ENCODE results near the gene CLCN7. TPM values are rescaled to one million over a fixed set of nuclear protein-coding genes. Genes with fewer than 3 reads are reported as not detected.
A peak's percentile ranks its signal among the peaks of the same experiment; 100 is the strongest.

Gene CLCN7
- total and polyA plus RNA-seq, 11 donors = 30.3 to 70.8 (median 33.6) TPM

- TF ChIP-seq POLR2A (IDR thresholded peaks at IDR 0.05) (no peak), CTCF (IDR thresholded peaks at IDR 0.05) (no peak)
- Histone ChIP-seq H3K4me3 (no peak overlapping the region), H3K27ac (peak overlapping the region; percentile 78 to 96 (median 86)), H3K4me1 (peaks cover 6 to 44% (median 24%) of the 10 kb centered on the region in 12 donors), H3K27me3 (no peaks in the 10 kb centered on the region), H3K36me3 (peaks cover 0 to 36% (median 10%) of the 10 kb centered on the region in 9 donors), H3K9me3 (peaks cover 0 to 15% (median 3%) of the 10 kb centered on the region in 12 donors)
- WGBS, 4 donors = 60 to 74% (median 65%) methylated on average over 10 of the region's 10 CpGs
- peak in 2 of 4 donors; percentile 5 to 33 for ATAC-seq
- no peak for DNase-seq
- intact Hi-C loops (cut with DNase I) = no loop called here
Measured at GRCh38 chr16:1510272-1510671, 35.4 kb upstream of the CLCN7 start.

GRCh38 chr16:1509307-1510221, 34.7 kb upstream of the CLCN7 start:
- ATAC-seq (peak; percentile 88 to 93 (median 92)), DNase-seq (peak; percentile 72 to 88 (median 84))
- peaks cover 6 to 44% (median 24%) of the 10 kb centered on the region in 12 donors for H3K4me1 ChIP-seq
- peak overlapping the region; percentile 78 to 96 (median 86) for H3K27ac ChIP-seq
- TF ChIP-seq CTCF (IDR thresholded peaks at IDR 0.05) (no peak), POLR2A (IDR thresholded peaks at IDR 0.05) (peak; percentile 13 to 40)
- H3K27me3 ChIP-seq = no peaks in the 10 kb centered on the region
- intact Hi-C loops (cut with DNase I) = no loop called here
- H3K36me3 ChIP-seq = peaks cover 0 to 36% (median 10%) of the 10 kb centered on the region in 9 donors
- WGBS, 4 donors = 37 to 55% (median 44%) methylated on average over 26 to 44 of the region's 44 CpGs
- peak overlapping the region in 2 of 12 donors; percentile 3 to 11 for H3K4me3 ChIP-seq
- peaks cover 0 to 8% (median 2%) of the 10 kb centered on the region in 12 donors for H3K9me3 ChIP-seq

DNA sequence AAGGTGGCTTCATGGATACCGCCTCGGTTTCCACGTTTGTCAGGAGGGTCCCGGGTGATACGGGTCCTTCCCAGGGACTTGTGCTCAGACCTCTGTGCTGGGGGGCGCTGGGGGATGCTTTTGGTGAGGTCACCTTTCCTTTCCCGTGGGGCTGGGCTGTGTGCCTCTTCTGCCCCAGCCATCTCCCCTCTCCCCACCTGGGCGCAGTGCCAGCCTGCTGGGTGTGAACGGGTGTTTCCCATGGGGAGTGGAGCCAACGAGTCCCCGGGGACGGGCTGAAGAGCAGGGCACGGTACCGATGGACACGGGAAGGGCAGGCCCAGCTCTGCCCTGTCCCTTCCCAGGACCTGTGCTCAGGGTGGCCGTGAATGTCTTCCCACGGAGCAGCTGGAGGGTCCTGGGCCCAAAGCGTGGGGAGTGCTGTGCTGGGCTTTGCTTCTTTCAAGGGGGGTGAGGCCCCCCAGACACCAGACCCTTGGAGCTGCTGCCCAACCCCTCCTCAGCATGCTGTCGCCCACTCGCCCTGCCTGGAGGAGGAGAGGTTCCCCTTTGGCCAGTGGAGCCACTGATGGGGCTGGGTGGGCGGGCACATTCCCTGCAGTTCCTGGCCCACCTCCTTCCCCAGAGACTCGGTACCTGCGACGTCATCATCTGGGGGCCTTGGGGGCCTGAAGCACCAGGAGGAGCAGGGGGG, 33.8 kb upstream of the CLCN7 start:
- Histone ChIP-seq H3K4me1 (peaks cover 6 to 44% (median 24%) of the 10 kb centered on the region in 12 donors), H3K27ac (peak overlapping the region; percentile 78 to 96 (median 86)), H3K9me3 (no peaks in the 10 kb centered on the region), H3K27me3 (no peaks in the 10 kb centered on the region), H3K36me3 (peaks cover 0 to 39% (median 16%) of the 10 kb centered on the region in 9 donors), H3K4me3 (no peak overlapping the region)
- ATAC-seq = no peak
- WGBS, 4 donors = 64 to 78% (median 74%) methylated on average over 14 to 24 of the region's 24 CpGs
- intact Hi-C loops (cut with DNase I) = no loop called here
- TF ChIP-seq CTCF (IDR thresholded peaks at IDR 0.05) (no peak), POLR2A (IDR thresholded peaks at IDR 0.05) (no peak)
- DNase-seq = peak in 1 of 5 donors; percentile 49

Data from heart left ventricle (tissue), 16 donors.